HCT116 (cell line): ENCODE data around the gene GALNT17. TPM values are rescaled to one million over a fixed set of nuclear protein-coding genes. Genes with fewer than 3 reads are reported as not detected.

ENCODE experiments used
- ATAC-seq: fragments of 200-7000 bp; cut with Tn5 transposase; 2 replicates; pipeline ENCODE4 v1.9.1; 2020; ENCODE audit warnings: mild to moderate bottlenecking, moderate library complexity
- BruUV-seq: library from RNA; stranded (reverse); fragments of 400-500 nt; replicated peaks from 2 replicates; lab custom pipeline; 2021; lab: Mats Ljungman, UMichigan
- CTCF ChIA-PET: fragments of 300-600 bp; sonication (Branson Sonifier 250); formaldehyde crosslinking; loops from one replicate; lab custom pipeline; 2021; ENCODE audit warnings: antibody characterized with exemption; lab: Charles Lee
- POLR2A ChIA-PET: fragments of 300-600, 350-600 bp; sonication (Branson Sonifier 250); formaldehyde crosslinking; loops from one replicate; lab custom pipeline; 2021; ENCODE audit warnings: antibody characterized with exemption; lab: Charles Lee
- RAD21 ChIA-PET, 2 experiments: fragments of 300-600 bp; sonication (Branson Sonifier 250); formaldehyde crosslinking; loops; one replicate each; lab custom pipeline; 2023; ENCODE audit warnings: low total read pairs in 2 of 2; ENCODE audit not compliant: uncharacterized antibody in 2 of 2, unreplicated experiment in 2 of 2, low non-redundant PET in 1 of 2; lab: Charles Lee
- DNase-seq: peaks from one replicate; pipeline ENCODE4 v3.0.0-alpha.2; 2010; ENCODE audit warnings: low read depth, low spot score
- H2AFZ ChIP-seq: fragments of 200-600 bp; shearing (Covaris generic), sonication (generic); 2 replicates; pipeline ENCODE4 v1.6.1; 2017; ENCODE audit warnings: low read depth, mixed run types, mixed read lengths, antibody characterized with exemption, low read length; ENCODE audit not compliant: poor library complexity, severe bottlenecking
- H3K27ac ChIP-seq: 2 replicates; pipeline ENCODE4 v1.5.1; 2012; ENCODE audit warnings: low read depth, low read length
- H3K27me3 ChIP-seq: fragments of 200-600 bp; sonication (generic); 2 replicates; pipeline ENCODE4 v1.6.1; 2016; ENCODE audit warnings: mixed run types, low read length, mixed read lengths; ENCODE audit not compliant: insufficient read depth
- H3K36me3 ChIP-seq, 2 experiments: fragments of 200-500 bp in 1 of 2; fragments of 200-600 bp in 1 of 2; sonication (Bioruptor generic) in 1 of 2; sonication (generic) in 1 of 2; 2 replicates each; pipeline versions ENCODE4 v1.5.1 to v1.6.1; 2014 to 2016; ENCODE audit warnings: low read length in 2 of 2, inconsistent platforms in 1 of 2, mixed read lengths in 1 of 2, mixed run types in 1 of 2; ENCODE audit not compliant: insufficient read depth in 2 of 2, control insufficient read depth in 1 of 2
- H3K4me1 ChIP-seq, 2 experiments: fragments of 200-600 bp in 1 of 2; sonication (generic) in 1 of 2; 2 replicates each; pipeline versions ENCODE4 v1.5.1 to v1.6.1; 2012 to 2017; ENCODE audit warnings: low read length in 2 of 2, inconsistent platforms in 1 of 2, mild to moderate bottlenecking in 1 of 2, mixed read lengths in 1 of 2, mixed run types in 1 of 2, moderate library complexity in 1 of 2; ENCODE audit not compliant: insufficient read depth in 2 of 2, control insufficient read depth in 1 of 2
- H3K4me2 ChIP-seq: fragments of 200-600 bp; sonication (generic); 2 replicates; pipeline ENCODE4 v1.6.1; 2017; ENCODE audit warnings: mixed run types, low read length, mixed read lengths
- H3K4me3 ChIP-seq, 2 experiments: fragments of 200-600 bp in 1 of 2; sonication (generic) in 1 of 2; replicated peaks in 1 of 2; 2 replicates each; pipeline ENCODE4 v1.5.1; 2011 to 2016; ENCODE audit warnings: low read length in 2 of 2, control low read depth in 1 of 2, low read depth in 1 of 2, mild to moderate bottlenecking in 1 of 2, mixed read lengths in 1 of 2, mixed run types in 1 of 2
- H3K79me2 ChIP-seq: fragments of 200-600 bp; sonication (generic); 2 replicates; pipeline ENCODE4 v1.6.1; 2017; ENCODE audit warnings: mild to moderate bottlenecking, mixed run types, low read length, moderate library complexity, mixed read lengths; ENCODE audit not compliant: insufficient read depth
- H3K9ac ChIP-seq: fragments of 200-600 bp; sonication (generic); 2 replicates; pipeline ENCODE4 v1.6.1; 2016; ENCODE audit warnings: low read length, mixed read lengths
- H3K9me2 ChIP-seq: fragments of 200-600 bp; sonication (generic), shearing (Covaris generic); 2 replicates; pipeline ENCODE4 v1.6.1; 2017; ENCODE audit warnings: mixed run types, mild to moderate bottlenecking, moderate library complexity; ENCODE audit not compliant: insufficient read depth
- H3K9me3 ChIP-seq, 2 experiments: fragments of 200-500 bp in 1 of 2; fragments of 200-600 bp in 1 of 2; sonication (Bioruptor generic) in 1 of 2; sonication (generic) in 1 of 2; 2 replicates each; pipeline ENCODE4 v1.6.1; 2014 to 2017; ENCODE audit warnings: low read length in 2 of 2, mixed read lengths in 2 of 2, inconsistent platforms in 1 of 2, low read depth in 1 of 2, mild to moderate bottlenecking in 1 of 2, mixed run types in 1 of 2, moderate library complexity in 1 of 2; ENCODE audit not compliant: control insufficient read depth in 1 of 2, insufficient read depth in 1 of 2
- H4K20me1 ChIP-seq: fragments of 200-600 bp; sonication (generic), shearing (Covaris generic); 2 replicates; pipeline ENCODE4 v1.6.1; 2017; ENCODE audit warnings: mixed run types, mild to moderate bottlenecking, moderate library complexity; ENCODE audit not compliant: insufficient read depth
- CBX3 ChIP-seq: IDR thresholded peaks from 2 replicates; pipeline ENCODE4 v1.6.1; 2012; ENCODE audit warnings: low read depth
- CEBPB ChIP-seq: IDR thresholded peaks from 2 replicates; pipeline ENCODE4 v1.6.1; 2012; ENCODE audit warnings: low read depth
- EGR1 ChIP-seq: IDR thresholded peaks from 2 replicates; pipeline ENCODE4 v1.6.1; 2012; ENCODE audit warnings: low read depth
- ELF1 ChIP-seq: IDR thresholded peaks from 2 replicates; pipeline ENCODE4 v1.6.1; 2012; ENCODE audit warnings: low read depth, borderline replicate concordance
- EZH2 ChIP-seq: fragments of 200-600 bp; sonication (generic); IDR thresholded peaks from 2 replicates; pipeline ENCODE4 v1.6.1; 2017; ENCODE audit warnings: antibody characterized with exemption, mixed run types
- EZH2phosphoT487 ChIP-seq: fragments of 200-600 bp; IDR thresholded peaks from 2 replicates; pipeline ENCODE4 v1.6.1; 2018; ENCODE audit warnings: antibody characterized with exemption, borderline replicate concordance
- FOSL1 ChIP-seq: IDR thresholded peaks from 2 replicates; pipeline ENCODE4 v1.6.1; 2012; ENCODE audit warnings: low read depth
- POLR2AphosphoS5 ChIP-seq: IDR thresholded peaks from 2 replicates; pipeline ENCODE4 v1.6.1; 2011; ENCODE audit warnings: mild to moderate bottlenecking, low read depth, low read length, moderate library complexity
- RAD21 ChIP-seq: IDR thresholded peaks from 2 replicates; pipeline ENCODE4 v1.6.1; 2012; ENCODE audit warnings: low read depth, mild to moderate bottlenecking
- TCF7L2 ChIP-seq: IDR thresholded peaks from 2 replicates; pipeline ENCODE4 v1.7.0; 2011; ENCODE audit warnings: borderline replicate concordance, inconsistent platforms; ENCODE audit not compliant: insufficient read depth, insufficient read length; ENCODE audit errors: extremely low read depth
- YY1 ChIP-seq: IDR thresholded peaks from 2 replicates; pipeline ENCODE4 v1.6.1; 2011; ENCODE audit warnings: low read length, low read depth, moderate library complexity, mild to moderate bottlenecking; ENCODE audit not compliant: insufficient replicate concordance; ENCODE audit errors: extremely low read depth
- ZFX ChIP-seq: fragments of 450-650 bp; IDR thresholded peaks from 2 replicates; pipeline ENCODE4 v1.6.1; 2017
- ZNF274 ChIP-seq: fragments of 200-500 bp; sonication (Bioruptor generic); IDR thresholded peaks from 2 replicates; pipeline ENCODE4 v1.6.1; 2014; ENCODE audit warnings: mild to moderate bottlenecking, low read depth, low read length, inconsistent platforms
- intact Hi-C: fragments of 100-400 bp; cut with micrococcal nuclease; formaldehyde crosslinking; loops from 2 replicates; pipeline ENCODE4 v1.10.0; 2022
- total RNA-seq: library from RNA; stranded (reverse); gene quantifications from one replicate; pipeline ENCODE4 v1.2.1, GENCODE V29; 2021; ENCODE audit not compliant: unreplicated experiment
- TF ChIP-seq, protein P1 (sequence below): IDR thresholded peaks from 2 replicates; pipeline ENCODE4 v1.6.1; 2012
- TF ChIP-seq, protein P2 (sequence below): IDR thresholded peaks from 2 replicates; pipeline ENCODE4 v1.6.1; 2012; ENCODE audit warnings: low read depth
- TF ChIP-seq, protein P3 (sequence below): IDR thresholded peaks from 2 replicates; pipeline ENCODE4 v1.6.1; 2012

Gene GALNT17
- total RNA-seq, 1 experiment from 2014 or later = not detected

DNA sequence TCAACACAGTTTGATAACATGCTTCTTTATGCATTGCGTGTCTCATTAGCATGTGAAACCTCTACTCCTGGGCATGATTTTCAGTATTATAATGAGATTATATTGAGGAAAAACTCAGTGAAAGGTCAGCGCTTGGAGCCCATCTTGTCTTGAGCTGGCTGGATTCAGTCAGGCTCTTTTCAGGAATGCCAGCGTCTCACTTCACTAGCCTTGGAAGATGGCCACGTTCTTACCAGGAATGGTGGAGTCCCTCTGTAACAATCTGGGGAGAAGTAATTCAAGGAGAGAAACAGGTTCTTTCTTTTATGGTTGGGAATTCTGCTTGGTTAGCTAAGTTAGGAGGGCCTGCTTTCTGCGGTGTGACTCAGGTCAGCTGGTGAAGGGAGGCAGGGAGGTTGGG lies 241.0 kb downstream of the GALNT17 start:
- Histone ChIP-seq H3K4me2 (no peak overlapping the region), H3K9me3 (peaks cover 7 to 13% of the 10 kb centered on the region in 2 experiments; a peak in 2 of 4 replicates), H3K27me3 (no peaks in the 10 kb centered on the region), H3K4me3 (no peak overlapping the region), H3K9me2 (no peaks in the 10 kb centered on the region), H3K4me1 (no peaks in the 10 kb centered on the region), H2AFZ (no peak overlapping the region), H3K36me3 (no peaks in the 10 kb centered on the region), H3K9ac (no peak overlapping the region), H4K20me1 (no peaks in the 10 kb centered on the region), H3K79me2 (no peaks in the 10 kb centered on the region), H3K27ac (no peak overlapping the region)
- no peak for TF ChIP-seq EZH2phosphoT487
- TF ChIP-seq RAD21 = no peak
- TF ChIP-seq POLR2AphosphoS5 = no peak
- CTCF ChIA-PET = no interaction called here
- RAD21 ChIA-PET = no interaction called here
- intact Hi-C loops = no loop called here
- no peak for ATAC-seq
- POLR2A ChIA-PET = no interaction called here
- DNase-seq = no peak
- no TSS peak for BruUV-seq

DNA sequence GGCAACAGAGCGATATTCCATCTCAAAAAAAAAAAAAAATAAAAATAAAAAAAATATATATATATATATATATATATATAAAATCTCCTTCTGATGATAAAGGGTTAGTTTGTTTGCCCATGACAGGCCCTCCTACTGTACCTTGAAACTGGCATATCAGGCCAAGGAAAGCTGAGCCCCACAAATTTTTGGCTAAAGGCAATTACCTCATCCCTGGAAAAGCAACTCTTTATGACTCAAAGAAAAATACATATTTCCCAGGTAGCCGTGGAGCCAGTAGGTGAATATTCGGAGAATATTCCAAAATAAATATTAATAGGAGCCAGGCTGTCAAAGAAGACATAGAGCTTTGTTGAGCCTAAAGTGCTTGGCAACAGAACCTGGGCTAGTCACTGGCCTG lies 245.1 kb downstream of the GALNT17 start:
- Histone ChIP-seq H3K27me3 (no peaks in the 10 kb centered on the region), H2AFZ (no peak overlapping the region), H3K9me3 (peaks cover 7 to 15% of the 10 kb centered on the region in 2 experiments; a peak in 2 of 4 replicates), H4K20me1 (no peaks in the 10 kb centered on the region), H3K4me1 (no peaks in the 10 kb centered on the region), H3K36me3 (no peaks in the 10 kb centered on the region), H3K9ac (no peak overlapping the region), H3K9me2 (no peaks in the 10 kb centered on the region), H3K27ac (no peak overlapping the region), H3K4me3 (no peak overlapping the region), H3K4me2 (no peak overlapping the region), H3K79me2 (no peaks in the 10 kb centered on the region)
- ChIA-PET POLR2A (no interaction called here), RAD21 (no interaction called here), CTCF (no interaction called here)
- no peak for DNase-seq
- intact Hi-C loops = no loop called here
- BruUV-seq = no TSS peak
- no peak for ATAC-seq
- no peak for TF ChIP-seq EZH2phosphoT487
- TF ChIP-seq CEBPB = no peak
- TF ChIP-seq EGR1 = no peak
- no peak for TF ChIP-seq FOSL1
- TF ChIP-seq CBX3 = no peak
- TF ChIP-seq ELF1 = no peak
- TF ChIP-seq, protein P1, sequence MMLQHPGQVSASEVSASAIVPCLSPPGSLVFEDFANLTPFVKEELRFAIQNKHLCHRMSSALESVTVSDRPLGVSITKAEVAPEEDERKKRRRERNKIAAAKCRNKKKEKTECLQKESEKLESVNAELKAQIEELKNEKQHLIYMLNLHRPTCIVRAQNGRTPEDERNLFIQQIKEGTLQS = no peak
- TF ChIP-seq YY1 = no peak
- TF ChIP-seq ZFX = no peak
- no peak for TF ChIP-seq EZH2
- TF ChIP-seq RAD21 = no peak
- no peak for TF ChIP-seq ZNF274
- TF ChIP-seq, protein P2, sequence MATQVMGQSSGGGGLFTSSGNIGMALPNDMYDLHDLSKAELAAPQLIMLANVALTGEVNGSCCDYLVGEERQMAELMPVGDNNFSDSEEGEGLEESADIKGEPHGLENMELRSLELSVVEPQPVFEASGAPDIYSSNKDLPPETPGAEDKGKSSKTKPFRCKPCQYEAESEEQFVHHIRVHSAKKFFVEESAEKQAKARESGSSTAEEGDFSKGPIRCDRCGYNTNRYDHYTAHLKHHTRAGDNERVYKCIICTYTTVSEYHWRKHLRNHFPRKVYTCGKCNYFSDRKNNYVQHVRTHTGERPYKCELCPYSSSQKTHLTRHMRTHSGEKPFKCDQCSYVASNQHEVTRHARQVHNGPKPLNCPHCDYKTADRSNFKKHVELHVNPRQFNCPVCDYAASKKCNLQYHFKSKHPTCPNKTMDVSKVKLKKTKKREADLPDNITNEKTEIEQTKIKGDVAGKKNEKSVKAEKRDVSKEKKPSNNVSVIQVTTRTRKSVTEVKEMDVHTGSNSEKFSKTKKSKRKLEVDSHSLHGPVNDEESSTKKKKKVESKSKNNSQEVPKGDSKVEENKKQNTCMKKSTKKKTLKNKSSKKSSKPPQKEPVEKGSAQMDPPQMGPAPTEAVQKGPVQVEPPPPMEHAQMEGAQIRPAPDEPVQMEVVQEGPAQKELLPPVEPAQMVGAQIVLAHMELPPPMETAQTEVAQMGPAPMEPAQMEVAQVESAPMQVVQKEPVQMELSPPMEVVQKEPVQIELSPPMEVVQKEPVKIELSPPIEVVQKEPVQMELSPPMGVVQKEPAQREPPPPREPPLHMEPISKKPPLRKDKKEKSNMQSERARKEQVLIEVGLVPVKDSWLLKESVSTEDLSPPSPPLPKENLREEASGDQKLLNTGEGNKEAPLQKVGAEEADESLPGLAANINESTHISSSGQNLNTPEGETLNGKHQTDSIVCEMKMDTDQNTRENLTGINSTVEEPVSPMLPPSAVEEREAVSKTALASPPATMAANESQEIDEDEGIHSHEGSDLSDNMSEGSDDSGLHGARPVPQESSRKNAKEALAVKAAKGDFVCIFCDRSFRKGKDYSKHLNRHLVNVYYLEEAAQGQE = no peak
- TF ChIP-seq, protein P3, sequence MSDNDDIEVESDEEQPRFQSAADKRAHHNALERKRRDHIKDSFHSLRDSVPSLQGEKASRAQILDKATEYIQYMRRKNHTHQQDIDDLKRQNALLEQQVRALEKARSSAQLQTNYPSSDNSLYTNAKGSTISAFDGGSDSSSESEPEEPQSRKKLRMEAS = no peak
- TF ChIP-seq TCF7L2 = no peak
